Fibroblast of the aortic adventitia (primary cell): ENCODE data around the gene RAD51B. TPM values are rescaled to one million over a fixed set of nuclear protein-coding genes. Genes with fewer than 3 reads are reported as not detected.
A peak's percentile ranks its signal among the peaks of the same experiment; 100 is the strongest.
"Not testable (repeated sequence)": the region's sequence is repeated elsewhere in the genome, so short reads cannot be mapped to it uniquely, and the experiment has no call there.

Experiments
- DNase-seq: peaks from one replicate; pipeline ENCODE4 v3.0.0-alpha.2; 2010; ENCODE audit warnings: low read depth
- H3K4me3 ChIP-seq: 2 replicates; pipeline ENCODE4 v1.5.1; 2011; ENCODE audit warnings: low read depth, mild to moderate bottlenecking, control low read depth, low read length, moderate library complexity
- total RNA-seq: library from RNA; depleted of rRNA; stranded (reverse); fragments of >200 nt; gene quantifications from 2 replicates; pipeline ENCODE4 v1.2.3, GENCODE V29; 2012; ENCODE audit warnings: low replicate concordance
- TF ChIP-seq, protein P1 (sequence below): IDR thresholded peaks from 2 replicates; pipeline ENCODE4 v1.5.1; 2011; ENCODE audit warnings: mild to moderate bottlenecking, low read length, control low read depth, inconsistent platforms; ENCODE audit not compliant: insufficient read depth

Gene RAD51B
- total RNA-seq, 1 donor, result 28.7 TPM

GRCh38 chr14:68020999-68021663 is 201.6 kb downstream of the RAD51B start:
- no peak for DNase-seq
- H3K4me3 ChIP-seq, result no peak overlapping the region
- TF ChIP-seq, protein P1, sequence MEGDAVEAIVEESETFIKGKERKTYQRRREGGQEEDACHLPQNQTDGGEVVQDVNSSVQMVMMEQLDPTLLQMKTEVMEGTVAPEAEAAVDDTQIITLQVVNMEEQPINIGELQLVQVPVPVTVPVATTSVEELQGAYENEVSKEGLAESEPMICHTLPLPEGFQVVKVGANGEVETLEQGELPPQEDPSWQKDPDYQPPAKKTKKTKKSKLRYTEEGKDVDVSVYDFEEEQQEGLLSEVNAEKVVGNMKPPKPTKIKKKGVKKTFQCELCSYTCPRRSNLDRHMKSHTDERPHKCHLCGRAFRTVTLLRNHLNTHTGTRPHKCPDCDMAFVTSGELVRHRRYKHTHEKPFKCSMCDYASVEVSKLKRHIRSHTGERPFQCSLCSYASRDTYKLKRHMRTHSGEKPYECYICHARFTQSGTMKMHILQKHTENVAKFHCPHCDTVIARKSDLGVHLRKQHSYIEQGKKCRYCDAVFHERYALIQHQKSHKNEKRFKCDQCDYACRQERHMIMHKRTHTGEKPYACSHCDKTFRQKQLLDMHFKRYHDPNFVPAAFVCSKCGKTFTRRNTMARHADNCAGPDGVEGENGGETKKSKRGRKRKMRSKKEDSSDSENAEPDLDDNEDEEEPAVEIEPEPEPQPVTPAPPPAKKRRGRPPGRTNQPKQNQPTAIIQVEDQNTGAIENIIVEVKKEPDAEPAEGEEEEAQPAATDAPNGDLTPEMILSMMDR, result no peak

DNA sequence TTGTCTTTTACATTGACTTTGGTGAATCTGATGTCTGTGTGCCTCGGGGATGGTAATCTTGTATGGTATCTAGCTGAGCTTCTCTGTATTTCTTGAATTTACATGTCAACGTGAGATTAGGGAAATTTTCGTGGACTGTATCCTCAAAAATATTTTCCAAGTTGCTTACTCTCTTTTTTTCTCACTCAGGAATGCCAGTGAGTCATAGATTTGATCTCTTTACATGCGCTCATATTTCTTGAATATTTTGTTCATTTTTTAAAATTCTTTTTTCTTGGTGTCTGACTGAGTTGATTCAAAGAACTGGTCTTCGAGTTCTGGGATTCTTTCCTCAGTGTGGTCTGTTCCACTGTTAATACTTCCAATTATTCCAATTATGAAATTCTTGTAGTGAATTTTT is 207.7 kb downstream of the RAD51B start:
- TF ChIP-seq, protein P1, result no peak
- DNase-seq, result peak; percentile 31
- H3K4me3 ChIP-seq, result no peak overlapping the region

DNA sequence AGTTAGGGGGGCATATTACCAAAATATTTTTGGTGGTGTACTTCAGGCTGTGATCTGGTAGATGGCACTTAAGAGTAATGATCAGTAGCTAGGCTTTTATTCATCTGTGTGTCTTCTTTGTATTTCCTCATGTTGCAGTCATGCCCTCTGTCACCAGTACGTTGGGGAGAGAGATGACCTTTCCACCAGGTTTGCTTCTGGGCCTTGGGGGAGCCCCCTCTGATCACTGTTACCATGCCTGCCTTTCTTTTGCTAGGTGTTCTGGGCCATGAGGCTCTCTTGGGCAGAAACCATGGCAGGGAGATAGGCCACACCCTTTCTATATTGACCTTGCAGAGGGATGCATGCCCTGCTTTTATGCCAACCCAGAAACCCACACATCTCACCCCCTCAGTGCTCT is 208.5 kb downstream of the RAD51B start:
- H3K4me3 ChIP-seq, result no peak overlapping the region
- TF ChIP-seq, protein P1, result no peak
- DNase-seq, result no peak

DNA sequence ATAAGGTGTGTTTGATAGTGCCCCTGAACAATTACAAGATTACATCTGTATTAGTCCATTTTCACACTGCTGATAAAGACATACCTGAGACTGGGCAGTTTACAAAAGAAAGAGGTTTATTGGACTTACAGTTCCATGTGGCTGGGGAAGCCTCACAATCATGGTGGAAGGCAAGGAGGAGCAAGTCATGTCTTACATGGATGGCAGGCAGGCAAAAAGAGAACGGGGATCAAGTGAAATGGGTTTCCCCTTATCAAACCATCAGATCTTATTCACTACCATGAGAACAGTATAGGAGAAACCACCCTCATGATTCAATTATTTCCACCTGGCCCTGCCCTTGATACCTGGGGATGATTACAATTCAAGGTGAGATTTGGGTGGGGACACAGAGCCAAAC is 211.4 kb downstream of the RAD51B start:
- DNase-seq, result not testable (repeated sequence)

DNA sequence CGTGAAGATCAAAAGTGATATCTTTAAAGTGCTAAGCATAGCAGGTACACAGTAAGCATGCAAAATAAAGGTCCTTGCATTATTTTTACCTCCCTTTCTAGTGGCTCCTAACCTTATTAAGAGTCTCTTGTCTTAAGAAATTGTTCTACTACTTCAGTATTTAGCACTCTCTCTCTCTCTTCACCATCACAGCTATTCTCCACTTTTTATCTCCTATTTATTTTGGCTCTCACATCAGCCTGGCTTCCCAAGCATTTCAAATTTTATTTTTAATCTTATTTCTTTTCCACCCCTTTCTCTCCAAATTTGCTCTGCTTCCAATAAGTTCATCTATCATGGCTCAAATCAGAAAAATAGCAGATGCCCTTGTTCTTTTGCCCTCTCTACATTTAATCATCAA is 212.6 kb downstream of the RAD51B start:
- peak; percentile 52 for DNase-seq
- TF ChIP-seq, protein P1, result no peak
- H3K4me3 ChIP-seq, result no peak overlapping the region

More for the DNA sequence above, 211.4 kb downstream of the RAD51B start:
- not testable (repeated sequence) for H3K4me3 ChIP-seq

GRCh38 chr14:68033336-68033932 is 213.9 kb downstream of the RAD51B start:
- H3K4me3 ChIP-seq, result no peak overlapping the region
- TF ChIP-seq, protein P1, result no peak
- no peak for DNase-seq

- DNase-seq, result no peak
- no peak overlapping the region for H3K4me3 ChIP-seq
- TF ChIP-seq, protein P1, result no peak
Measured at GRCh38 chr14:68034896-68035295, 215.3 kb downstream of the RAD51B start.
